ENCODE measurements around the gene PLD3.

The PLD3 gene

GRCh38 chr19:40410030-40410389 lies 61.5 kb downstream of the PLD3 start:
- no peak for DNase-seq
- no peaks in the 10 kb centered on the region for H3K36me3 ChIP-seq
- H3K9me3 ChIP-seq (ENCODE audit: severe bottlenecking): no peaks in the 10 kb centered on the region
- H3K27me3 ChIP-seq (ENCODE audit: insufficient read depth, low read depth, severe bottlenecking): no peaks in the 10 kb centered on the region
- H3K27ac ChIP-seq: no peak overlapping the region
- H3K4me3 ChIP-seq (ENCODE audit: low read depth, low read length): no peak overlapping the region
- TF ChIP-seq CTCF (IDR thresholded peaks at IDR 0.05; ENCODE audit: low read depth, low read length): no peak

- no peaks in the 10 kb centered on the region for H3K27me3 ChIP-seq (ENCODE audit: insufficient read depth, low read depth, severe bottlenecking)
- no peaks in the 10 kb centered on the region for H3K36me3 ChIP-seq
- H3K27ac ChIP-seq: no peak overlapping the region
- no peak for TF ChIP-seq CTCF (IDR thresholded peaks at IDR 0.05; ENCODE audit: low read depth, low read length)
- H3K9me3 ChIP-seq (ENCODE audit: severe bottlenecking): no peaks in the 10 kb centered on the region
- DNase-seq: peak; percentile 28
- no peak overlapping the region for H3K4me3 ChIP-seq (ENCODE audit: low read depth, low read length)
These were observed 62.8 kb downstream of the PLD3 start for GRCh38 chr19:40411125-40411842.

GRCh38 chr19:40411958-40412499 lies 63.5 kb downstream of the PLD3 start:
- Histone ChIP-seq H3K4me3 (ENCODE audit: low read depth, low read length) (no peak overlapping the region), H3K36me3 (no peaks in the 10 kb centered on the region), H3K9me3 (ENCODE audit: severe bottlenecking) (no peaks in the 10 kb centered on the region), H3K27me3 (ENCODE audit: insufficient read depth, low read depth, severe bottlenecking) (no peaks in the 10 kb centered on the region), H3K27ac (no peak overlapping the region)
- DNase-seq: no peak
- no peak for TF ChIP-seq CTCF (IDR thresholded peaks at IDR 0.05; ENCODE audit: low read depth, low read length)

GRCh38 chr19:40412866-40413265 lies 64.4 kb downstream of the PLD3 start:
- Histone ChIP-seq H3K27me3 (ENCODE audit: insufficient read depth, low read depth, severe bottlenecking) (no peaks in the 10 kb centered on the region), H3K9me3 (ENCODE audit: severe bottlenecking) (no peaks in the 10 kb centered on the region), H3K4me3 (ENCODE audit: low read depth, low read length) (no peak overlapping the region), H3K27ac (no peak overlapping the region), H3K36me3 (no peaks in the 10 kb centered on the region)
- DNase-seq: no peak
- no peak for TF ChIP-seq CTCF (IDR thresholded peaks at IDR 0.05; ENCODE audit: low read depth, low read length)

GRCh38 chr19:40413291-40413845 lies 64.9 kb downstream of the PLD3 start, which contains the start of gene PRX:
PRX (minus strand) TSS chr19:40413378; CDS start chr19:40407932, 5,446 bp downstream.
- H3K36me3 ChIP-seq: no peaks in the 10 kb centered on the region

More at GRCh38 chr19:40413291-40413845, 64.9 kb downstream of the PLD3 start, which contains the start of gene PRX:
- no peak for TF ChIP-seq CTCF (IDR thresholded peaks at IDR 0.05; ENCODE audit: low read depth, low read length)
- Histone ChIP-seq H3K9me3 (ENCODE audit: severe bottlenecking) (no peaks in the 10 kb centered on the region), H3K4me3 (ENCODE audit: low read depth, low read length) (no peak within 1 kb of the TSS), H3K27me3 (ENCODE audit: insufficient read depth, low read depth, severe bottlenecking) (no peaks in the 10 kb centered on the region), H3K27ac (no peak within 1 kb of the TSS)
- peak; percentile 77 for DNase-seq

Data from WERI-Rb-1 (cell line).